Activated CD8-positive, alpha-beta memory T cell treated with anti-CD3 and anti-CD28 coated beads, Interleukin-2, amount 10 ng/mL, durations not matched to agents 7 days and 5 days (primary cell): ENCODE results near the gene PTGER2. TPM values are rescaled to one million over a fixed set of nuclear protein-coding genes. Genes with fewer than 3 reads are reported as not detected.

Source experiments
- ATAC-seq: fragments of 150-1000 bp; cut with Tn5 transposase; one replicate; pipeline ENCODE4 v1.10.0; 2021; ENCODE audit warnings: moderate library complexity
- CTCF ChIA-PET: fragments of 350-600 bp; sonication (Branson Sonifier 250); formaldehyde crosslinking; loops from one replicate; lab custom pipeline; 2021; ENCODE audit warnings: antibody characterized with exemption; lab: Charles Lee
- DNase-seq: peaks from one replicate; pipeline ENCODE4 v3.0.0-alpha.2; 2020
- H3K27ac Mint-ChIP-seq: one replicate; pipeline ENCODE4 v1.8.0; 2021; ENCODE audit warnings: mild to moderate bottlenecking, mixed read lengths
- H3K27me3 Mint-ChIP-seq: one replicate; pipeline ENCODE4 v1.8.0; 2021; ENCODE audit warnings: mixed read lengths
- H3K36me3 Mint-ChIP-seq: one replicate; pipeline ENCODE4 v1.8.0; 2021; ENCODE audit warnings: mild to moderate bottlenecking, mixed read lengths
- H3K4me1 Mint-ChIP-seq: one replicate; pipeline ENCODE4 v1.8.0; 2021; ENCODE audit warnings: mixed read lengths
- H3K4me3 Mint-ChIP-seq: one replicate; pipeline ENCODE4 v1.8.0; 2021; ENCODE audit warnings: mild to moderate bottlenecking, moderate library complexity, mixed read lengths
- H3K9me3 Mint-ChIP-seq: one replicate; pipeline ENCODE4 v1.8.0; 2022; ENCODE audit warnings: low read depth, mixed read lengths
- total RNA-seq, 2 experiments: library from RNA; stranded (reverse); gene quantifications; one replicate each; pipeline ENCODE4 v1.2.3, GENCODE V29; 2021

Gene PTGER2, protein sequence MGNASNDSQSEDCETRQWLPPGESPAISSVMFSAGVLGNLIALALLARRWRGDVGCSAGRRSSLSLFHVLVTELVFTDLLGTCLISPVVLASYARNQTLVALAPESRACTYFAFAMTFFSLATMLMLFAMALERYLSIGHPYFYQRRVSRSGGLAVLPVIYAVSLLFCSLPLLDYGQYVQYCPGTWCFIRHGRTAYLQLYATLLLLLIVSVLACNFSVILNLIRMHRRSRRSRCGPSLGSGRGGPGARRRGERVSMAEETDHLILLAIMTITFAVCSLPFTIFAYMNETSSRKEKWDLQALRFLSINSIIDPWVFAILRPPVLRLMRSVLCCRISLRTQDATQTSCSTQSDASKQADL
- 100 to 1,000 TPM in 1 of 2 experiments, 10 to 100 TPM in 1; 97.6 to 117 TPM for total RNA-seq

DNA sequence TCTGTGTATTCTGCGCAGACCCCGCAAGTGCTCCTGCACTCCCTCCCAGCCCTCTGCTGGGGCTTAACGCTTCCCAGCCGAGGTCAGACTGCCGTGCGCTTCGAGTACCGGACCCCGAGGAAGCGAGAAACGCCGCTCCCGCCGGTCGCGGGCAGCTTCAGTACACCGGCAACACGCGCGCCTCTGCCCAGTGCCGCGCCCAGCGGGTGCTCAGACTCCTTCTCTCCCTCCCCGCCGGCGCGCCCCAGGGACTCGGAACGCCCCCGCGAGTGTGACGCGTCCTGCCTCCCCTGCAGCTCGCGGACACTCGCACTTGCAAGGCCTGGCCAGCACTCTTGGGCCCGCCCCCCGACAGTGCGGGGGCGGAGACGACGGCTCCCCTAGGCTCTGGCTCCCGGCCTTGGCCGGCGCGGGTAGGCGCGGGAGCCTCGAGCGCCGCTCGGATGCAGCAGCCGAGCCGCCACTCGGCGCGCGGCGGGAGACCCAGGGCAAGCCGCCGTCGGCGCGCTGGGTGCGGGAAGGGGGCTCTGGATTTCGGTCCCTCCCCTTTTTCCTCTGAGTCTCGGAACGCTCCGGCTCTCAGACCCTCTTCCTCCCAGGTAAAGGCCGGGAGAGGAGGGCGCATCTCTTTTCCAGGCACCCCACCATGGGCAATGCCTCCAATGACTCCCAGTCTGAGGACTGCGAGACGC, at the start of gene PTGER2:
Gene PTGER2 (plus strand): TSS at position 410 of the 692 bp plus-strand sequence. CDS start 237 bp downstream, at position 647.
- Mint-ChIP-seq H3K4me3 (peak within 1 kb of the TSS; percentile 100), H3K9me3 (no peaks in the 10 kb centered on the region), H3K27ac (peak within 1 kb of the TSS; percentile 99), H3K27me3 (no peaks in the 10 kb centered on the region), H3K36me3 (peaks cover 86% of the 10 kb centered on the region), H3K4me1 (peaks cover 56% of the 10 kb centered on the region)
- CTCF ChIA-PET = interaction anchor here (0.8 to 7.5 kb wide), 7 partner anchors 9 to 662 kb away, joined by 3 to 52 read pairs (median 6); partner anchors contain the start of gene FRMD6
- peak; percentile 97 for DNase-seq
- ATAC-seq = peak; percentile 82

DNA sequence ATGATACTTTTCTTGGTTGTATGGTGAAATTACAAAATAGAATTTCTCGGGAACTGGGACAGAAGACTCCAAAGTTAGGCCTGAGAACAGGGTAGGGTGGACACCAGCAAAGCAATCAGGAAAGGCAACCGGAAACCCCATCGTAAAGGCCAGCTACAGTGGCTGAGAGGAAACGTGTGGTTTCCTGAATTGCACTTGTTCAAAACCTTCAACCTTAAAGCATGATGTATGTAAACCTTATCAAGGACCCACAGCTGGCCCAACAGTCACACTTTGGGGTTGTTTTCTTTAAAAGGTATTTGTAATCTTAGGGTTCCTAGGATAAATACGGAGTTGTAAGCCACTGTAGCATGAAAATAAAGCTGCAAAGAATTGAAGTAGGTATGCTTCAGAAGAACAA, 48.9 kb upstream of the PTGER2 start:
- Mint-ChIP-seq H3K27me3 (peaks cover 36% of the 10 kb centered on the region), H3K36me3 (peaks cover 10% of the 10 kb centered on the region), H3K4me1 (peaks cover 42% of the 10 kb centered on the region), H3K27ac (peak overlapping the region; percentile 50), H3K9me3 (no peaks in the 10 kb centered on the region), H3K4me3 (no peak overlapping the region)
- DNase-seq (peak; percentile 44), ATAC-seq (no peak)
- CTCF ChIA-PET = interaction anchor here (1.2 to 1.4 kb wide), 2 partner anchors 16 to 222 kb away, joined by 3 read pairs; no protein-coding TSS in a partner anchor

DNA sequence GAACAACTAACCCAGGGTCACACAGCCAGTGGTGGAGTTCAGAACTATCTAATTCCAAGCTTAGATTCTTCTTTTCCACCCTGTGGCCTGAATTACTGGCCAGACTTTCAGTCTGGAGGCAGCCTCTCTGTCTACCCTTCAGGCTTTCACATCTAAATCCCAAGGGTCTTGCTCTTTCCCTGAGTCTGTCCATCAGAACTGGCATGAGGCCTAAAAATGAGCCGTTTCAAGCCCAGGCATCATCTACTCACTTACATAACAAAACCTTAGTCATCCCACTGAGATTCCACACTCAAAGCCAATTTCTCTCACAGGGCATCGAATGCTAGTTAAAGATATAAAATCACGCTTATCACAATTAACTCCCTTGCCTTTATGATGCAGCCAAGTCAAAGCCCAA, 47.9 kb upstream of the PTGER2 start:
- Mint-ChIP-seq H3K27ac (no peak overlapping the region), H3K4me3 (no peak overlapping the region), H3K36me3 (peaks cover 6% of the 10 kb centered on the region), H3K27me3 (peaks cover 40% of the 10 kb centered on the region), H3K9me3 (no peaks in the 10 kb centered on the region), H3K4me1 (peaks cover 42% of the 10 kb centered on the region)
- ATAC-seq = no peak
- DNase-seq = no peak
- CTCF ChIA-PET = interaction anchor here (1.4 to 1.5 kb wide), 2 partner anchors 223 to 270 kb away, joined by 3 to 4 read pairs; no protein-coding TSS in a partner anchor

DNA sequence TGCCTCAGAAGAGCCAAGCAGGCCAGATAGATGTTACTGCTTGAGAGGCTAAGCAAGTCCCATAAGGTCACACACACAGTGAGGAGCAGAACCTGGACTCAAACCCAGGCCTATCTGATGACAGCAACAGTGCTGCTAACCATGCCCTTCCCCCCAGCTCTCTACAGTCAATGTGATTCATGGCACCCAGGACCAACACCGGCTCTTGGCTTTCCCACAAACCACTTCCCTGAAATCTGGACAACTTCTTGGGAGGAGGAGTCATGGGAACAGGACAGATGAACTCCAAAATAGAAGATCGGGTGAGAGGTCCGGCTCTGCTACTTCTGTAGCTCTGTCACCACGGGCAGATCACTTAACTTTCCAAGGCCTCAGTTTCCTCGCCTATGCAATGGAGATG, 47.3 kb upstream of the PTGER2 start:
- H3K27me3 Mint-ChIP-seq = peaks cover 40% of the 10 kb centered on the region
- H3K36me3 Mint-ChIP-seq = peaks cover 6% of the 10 kb centered on the region
- DNase-seq = no peak
- H3K27ac Mint-ChIP-seq = no peak overlapping the region
- no peak for ATAC-seq
- CTCF ChIA-PET = interaction anchor here (1.5 kb wide), 1 partner anchor 271 kb away, joined by 4 read pairs; no protein-coding TSS in a partner anchor
- peaks cover 42% of the 10 kb centered on the region for H3K4me1 Mint-ChIP-seq
- H3K9me3 Mint-ChIP-seq = no peaks in the 10 kb centered on the region
- H3K4me3 Mint-ChIP-seq = no peak overlapping the region

DNA sequence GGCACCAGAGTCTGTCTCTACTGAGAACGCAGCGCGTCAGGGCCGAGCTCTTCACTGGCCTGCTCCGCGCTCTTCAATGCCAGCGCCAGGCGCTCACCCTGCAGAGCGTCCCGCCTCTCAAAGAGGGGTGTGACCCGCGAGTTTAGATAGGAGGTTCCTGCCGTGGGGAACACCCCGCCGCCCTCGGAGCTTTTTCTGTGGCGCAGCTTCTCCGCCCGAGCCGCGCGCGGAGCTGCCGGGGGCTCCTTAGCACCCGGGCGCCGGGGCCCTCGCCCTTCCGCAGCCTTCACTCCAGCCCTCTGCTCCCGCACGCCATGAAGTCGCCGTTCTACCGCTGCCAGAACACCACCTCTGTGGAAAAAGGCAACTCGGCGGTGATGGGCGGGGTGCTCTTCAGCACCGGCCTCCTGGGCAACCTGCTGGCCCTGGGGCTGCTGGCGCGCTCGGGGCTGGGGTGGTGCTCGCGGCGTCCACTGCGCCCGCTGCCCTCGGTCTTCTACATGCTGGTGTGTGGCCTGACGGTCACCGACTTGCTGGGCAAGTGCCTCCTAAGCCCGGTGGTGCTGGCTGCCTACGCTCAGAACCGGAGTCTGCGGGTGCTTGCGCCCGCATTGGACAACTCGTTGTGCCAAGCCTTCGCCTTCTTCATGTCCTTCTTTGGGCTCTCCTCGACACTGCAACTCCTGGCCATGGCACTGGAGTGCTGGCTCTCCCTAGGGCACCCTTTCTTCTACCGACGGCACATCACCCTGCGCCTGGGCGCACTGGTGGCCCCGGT, 46.4 kb upstream of the PTGER2 start, which contains the start of gene PTGDR:
Gene PTGDR (plus strand): TSS at position 198 of the 778 bp plus-strand sequence. CDS start 117 bp downstream, at position 315.
- no peak for DNase-seq
- peaks cover 42% of the 10 kb centered on the region for H3K4me1 Mint-ChIP-seq
- CTCF ChIA-PET = interaction anchor here (1.5 kb wide), 1 partner anchor 272 kb away, joined by 4 read pairs; no protein-coding TSS in a partner anchor
- peak within 1 kb of the TSS; percentile 76 for H3K4me3 Mint-ChIP-seq
- no peak within 1 kb of the TSS for H3K27ac Mint-ChIP-seq
- ATAC-seq = peak; percentile 51
- H3K9me3 Mint-ChIP-seq = no peaks in the 10 kb centered on the region
- H3K36me3 Mint-ChIP-seq = peaks cover 6% of the 10 kb centered on the region
- H3K27me3 Mint-ChIP-seq = peaks cover 40% of the 10 kb centered on the region

DNA sequence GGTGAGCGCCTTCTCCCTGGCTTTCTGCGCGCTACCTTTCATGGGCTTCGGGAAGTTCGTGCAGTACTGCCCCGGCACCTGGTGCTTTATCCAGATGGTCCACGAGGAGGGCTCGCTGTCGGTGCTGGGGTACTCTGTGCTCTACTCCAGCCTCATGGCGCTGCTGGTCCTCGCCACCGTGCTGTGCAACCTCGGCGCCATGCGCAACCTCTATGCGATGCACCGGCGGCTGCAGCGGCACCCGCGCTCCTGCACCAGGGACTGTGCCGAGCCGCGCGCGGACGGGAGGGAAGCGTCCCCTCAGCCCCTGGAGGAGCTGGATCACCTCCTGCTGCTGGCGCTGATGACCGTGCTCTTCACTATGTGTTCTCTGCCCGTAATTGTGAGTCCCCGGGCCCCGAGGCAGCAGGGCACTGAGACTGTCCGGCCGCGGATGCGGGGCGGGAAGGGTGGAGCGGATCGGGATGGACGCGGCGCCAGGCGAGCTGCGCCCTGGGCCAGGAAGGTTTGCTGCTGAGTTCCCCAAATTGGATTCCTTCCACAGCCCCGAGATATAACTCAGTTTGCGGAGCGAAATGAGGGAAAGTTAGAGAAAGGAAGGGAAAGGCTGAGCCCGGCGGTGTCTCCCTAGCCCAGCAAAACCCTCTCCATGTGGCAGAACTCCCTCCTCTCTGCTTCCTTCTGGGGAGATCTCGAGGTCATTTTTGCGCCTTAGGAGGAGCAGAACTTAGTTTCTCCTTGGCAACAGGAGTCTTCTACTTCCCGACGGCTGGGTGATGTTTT, 45.6 kb upstream of the PTGER2 start:
- H3K27ac Mint-ChIP-seq = no peak overlapping the region

DNA sequence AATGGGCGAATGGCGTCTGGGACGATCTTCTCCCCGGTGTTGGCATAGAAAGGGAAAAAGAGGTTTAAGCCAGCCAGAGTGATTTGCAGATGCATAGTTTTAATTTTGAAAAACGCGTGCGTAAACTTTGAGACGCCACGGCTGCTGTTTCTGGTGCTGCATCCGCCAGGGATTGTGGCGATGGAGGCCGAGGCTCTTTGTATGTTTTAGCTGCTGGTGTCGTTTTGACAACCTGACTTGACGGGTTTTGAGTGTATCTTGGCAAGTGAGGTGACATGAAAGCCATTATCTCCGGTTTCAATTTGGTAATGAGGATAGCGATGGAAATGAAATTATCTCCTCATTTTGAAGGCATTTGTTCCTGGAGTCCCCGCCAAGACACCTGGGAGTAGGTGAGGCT, 45.0 kb upstream of the PTGER2 start:
- Mint-ChIP-seq H3K4me1 (peaks cover 42% of the 10 kb centered on the region), H3K4me3 (peak overlapping the region; percentile 76), H3K27ac (no peak overlapping the region), H3K9me3 (no peaks in the 10 kb centered on the region), H3K36me3 (peaks cover 6% of the 10 kb centered on the region), H3K27me3 (peaks cover 43% of the 10 kb centered on the region)
- CTCF ChIA-PET = no interaction called here
- DNase-seq (no peak), ATAC-seq (no peak)

More for the DNA sequence above, 45.6 kb upstream of the PTGER2 start:
- Mint-ChIP-seq H3K36me3 (peaks cover 6% of the 10 kb centered on the region), H3K4me1 (peaks cover 42% of the 10 kb centered on the region), H3K9me3 (no peaks in the 10 kb centered on the region), H3K4me3 (peak overlapping the region; percentile 76), H3K27me3 (peaks cover 41% of the 10 kb centered on the region)
- ATAC-seq (peak; percentile 69), DNase-seq (peak; percentile 47)
- CTCF ChIA-PET = no interaction called here

DNA sequence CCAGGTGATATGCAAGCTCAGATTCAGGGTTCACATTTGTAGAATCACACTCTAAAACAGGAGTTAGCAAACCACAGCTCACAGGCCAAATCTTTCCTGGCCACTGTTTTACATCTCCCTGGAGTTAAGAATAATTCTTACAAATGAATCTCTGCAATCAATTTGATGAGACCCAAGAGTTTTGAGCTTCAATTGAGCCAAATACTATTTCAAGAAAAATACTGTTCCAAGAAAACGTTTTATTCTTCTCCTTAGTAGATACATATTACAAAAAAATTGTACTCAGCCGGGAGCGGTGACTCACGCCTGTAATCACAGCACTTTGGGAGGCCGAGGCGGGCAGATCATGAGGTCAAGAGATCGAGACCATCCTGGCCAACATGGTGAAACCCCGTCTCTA, 44.1 kb upstream of the PTGER2 start:
- Mint-ChIP-seq H3K27ac (no peak overlapping the region), H3K27me3 (peaks cover 43% of the 10 kb centered on the region), H3K4me1 (peaks cover 40% of the 10 kb centered on the region), H3K9me3 (no peaks in the 10 kb centered on the region), H3K4me3 (no peak overlapping the region), H3K36me3 (peaks cover 6% of the 10 kb centered on the region)
- ATAC-seq (no peak), DNase-seq (no peak)
- CTCF ChIA-PET = interaction anchor here (0.9 to 1.7 kb wide), 2 partner anchors 152 to 274 kb away, joined by 3 to 5 read pairs; no protein-coding TSS in a partner anchor

DNA sequence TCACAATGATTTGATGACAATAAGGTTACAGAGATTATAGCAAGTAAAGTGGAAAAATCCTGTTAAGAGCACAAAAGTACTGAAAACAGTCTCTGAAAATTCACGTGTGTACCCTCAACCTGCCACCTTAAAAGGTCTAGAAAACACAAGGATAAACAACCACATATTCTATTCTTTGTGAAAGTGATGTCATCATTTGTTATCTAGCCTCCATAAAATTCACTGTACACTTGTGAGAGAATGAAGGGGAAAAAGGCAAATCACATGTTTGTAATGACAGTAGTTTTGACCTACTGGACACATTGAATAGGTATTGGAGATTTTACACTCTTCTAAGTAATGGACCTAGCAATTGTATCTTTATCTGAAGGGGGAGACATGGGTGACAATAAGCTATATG, 42.6 kb upstream of the PTGER2 start:
- Mint-ChIP-seq H3K27me3 (peaks cover 41% of the 10 kb centered on the region), H3K4me1 (peaks cover 27% of the 10 kb centered on the region), H3K36me3 (peaks cover 3% of the 10 kb centered on the region), H3K9me3 (no peaks in the 10 kb centered on the region), H3K4me3 (no peak overlapping the region), H3K27ac (no peak overlapping the region)
- ATAC-seq = no peak
- no peak for DNase-seq
- CTCF ChIA-PET = interaction anchor here (1.4 kb wide), 1 partner anchor 28 kb away, joined by 4 read pairs; no protein-coding TSS in a partner anchor

DNA sequence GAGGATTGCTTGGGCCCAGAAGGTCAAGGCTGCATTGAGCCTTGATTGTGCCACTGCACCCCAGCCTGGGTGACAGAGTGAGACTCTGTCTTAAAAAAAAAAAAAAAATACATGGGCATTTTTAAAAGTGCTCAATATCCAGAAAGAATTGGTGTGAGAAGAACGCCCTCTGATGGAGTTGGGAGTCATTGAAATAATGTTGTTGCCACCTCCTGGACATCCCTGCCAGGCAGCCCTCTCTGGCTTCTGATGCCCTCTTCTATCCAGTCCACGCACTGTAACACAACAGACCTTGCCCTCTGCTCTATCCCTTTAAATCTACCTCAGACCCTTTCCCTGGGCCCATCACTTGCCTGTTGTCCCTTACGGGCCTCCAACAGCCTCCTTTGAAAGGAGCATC, 41.7 kb upstream of the PTGER2 start:
- ATAC-seq (no peak), DNase-seq (no peak)
- H3K9me3 Mint-ChIP-seq = no peaks in the 10 kb centered on the region
- CTCF ChIA-PET = interaction anchor here (0.7 to 1.4 kb wide), 4 partner anchors 27 to 434 kb away, joined by 3 to 4 read pairs (median 3); no protein-coding TSS in a partner anchor
- no peak overlapping the region for H3K4me3 Mint-ChIP-seq
- peaks cover 3% of the 10 kb centered on the region for H3K36me3 Mint-ChIP-seq
- H3K27ac Mint-ChIP-seq = no peak overlapping the region
- peaks cover 33% of the 10 kb centered on the region for H3K27me3 Mint-ChIP-seq
- peaks cover 18% of the 10 kb centered on the region for H3K4me1 Mint-ChIP-seq

DNA sequence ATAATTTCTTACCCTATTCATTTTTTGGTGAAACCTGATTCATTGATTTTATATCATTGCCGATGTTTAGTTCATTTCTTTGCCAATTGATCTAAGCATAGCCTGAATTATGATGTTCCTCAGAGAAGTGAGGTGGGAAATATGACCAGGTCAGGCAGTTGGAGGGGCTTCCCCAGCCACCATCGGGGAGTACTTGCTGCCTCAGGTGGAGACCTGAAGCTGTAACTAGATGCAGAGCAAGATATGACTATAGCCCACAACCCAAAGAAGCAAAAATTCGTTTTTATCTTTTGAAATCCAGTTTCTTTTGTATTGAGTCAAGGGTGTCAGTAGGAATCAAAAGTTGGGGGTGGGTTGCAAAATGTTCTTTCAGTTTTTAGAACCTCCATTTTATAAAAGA, 38.7 kb upstream of the PTGER2 start:
- Mint-ChIP-seq H3K4me1 (peaks cover 9% of the 10 kb centered on the region), H3K27me3 (peaks cover 6% of the 10 kb centered on the region), H3K9me3 (no peaks in the 10 kb centered on the region), H3K36me3 (peaks cover 2% of the 10 kb centered on the region), H3K4me3 (no peak overlapping the region), H3K27ac (no peak overlapping the region)
- DNase-seq = no peak
- CTCF ChIA-PET = no interaction called here
- no peak for ATAC-seq

DNA sequence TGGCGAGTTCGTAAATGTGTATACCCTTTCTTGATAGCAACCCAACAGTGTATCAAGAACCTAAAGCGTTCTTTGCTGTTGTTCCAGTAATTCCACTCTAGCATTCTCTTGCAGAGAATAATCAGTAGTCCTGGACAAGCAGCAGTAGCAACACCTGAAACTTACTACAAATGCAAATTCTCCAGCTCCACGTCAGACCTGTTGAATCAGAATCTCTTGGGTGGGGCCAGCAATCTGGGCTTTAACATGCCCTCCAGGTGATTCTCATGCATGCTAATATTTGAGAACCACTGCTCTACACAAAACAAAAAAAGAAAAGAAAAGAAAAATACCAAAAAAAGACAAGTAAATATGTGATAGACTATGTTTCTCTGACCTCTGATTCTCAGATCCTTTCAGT, 36.6 kb upstream of the PTGER2 start:
- CTCF ChIA-PET = no interaction called here
- H3K27ac Mint-ChIP-seq = no peak overlapping the region
- peaks cover 3% of the 10 kb centered on the region for H3K27me3 Mint-ChIP-seq
- peaks cover 14% of the 10 kb centered on the region for H3K4me1 Mint-ChIP-seq
- no peak overlapping the region for H3K4me3 Mint-ChIP-seq
- DNase-seq (no peak), ATAC-seq (no peak)
- H3K9me3 Mint-ChIP-seq = no peaks in the 10 kb centered on the region
- peaks cover 2% of the 10 kb centered on the region for H3K36me3 Mint-ChIP-seq
